GM21737 (cell line): ENCODE data around the gene NEUROD2.

Source experiments
- ATAC-seq: cut with Tn5 transposase; IDR thresholded peaks from one replicate; pipeline ENCODE4 v1.9.1; 2021; ENCODE audit warnings: mild to moderate bottlenecking, moderate library complexity; ENCODE audit not compliant: unreplicated experiment

The NEUROD2 gene

DNA sequence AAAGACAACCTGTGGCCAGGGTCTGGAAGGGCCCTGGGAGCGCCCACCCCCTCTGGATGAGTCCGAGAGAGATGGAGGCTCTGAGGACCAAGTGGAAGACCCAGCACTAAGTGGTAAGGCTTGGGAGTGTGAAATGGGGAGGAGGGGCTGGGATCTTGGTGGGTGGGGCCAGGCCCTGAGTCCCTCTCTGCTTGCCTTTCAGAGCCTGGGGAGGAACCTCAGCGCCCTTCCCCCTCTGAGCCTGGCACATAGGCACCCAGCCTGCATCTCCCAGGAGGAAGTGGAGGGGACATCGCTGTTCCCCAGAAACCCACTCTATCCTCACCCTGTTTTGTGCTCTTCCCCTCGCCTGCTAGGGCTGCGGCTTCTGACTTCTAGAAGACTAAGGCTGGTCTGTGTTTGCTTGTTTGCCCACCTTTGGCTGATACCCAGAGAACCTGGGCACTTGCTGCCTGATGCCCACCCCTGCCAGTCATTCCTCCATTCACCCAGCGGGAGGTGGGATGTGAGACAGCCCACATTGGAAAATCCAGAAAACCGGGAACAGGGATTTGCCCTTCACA lies 28.0 kb upstream of the NEUROD2 start:
- ATAC-seq: no peak

GRCh38 chr17:39634384-39634871 lies 26.7 kb upstream of the NEUROD2 start:
- no peak for ATAC-seq

GRCh38 chr17:39633570-39634183 lies 26.0 kb upstream of the NEUROD2 start:
- no peak for ATAC-seq

DNA sequence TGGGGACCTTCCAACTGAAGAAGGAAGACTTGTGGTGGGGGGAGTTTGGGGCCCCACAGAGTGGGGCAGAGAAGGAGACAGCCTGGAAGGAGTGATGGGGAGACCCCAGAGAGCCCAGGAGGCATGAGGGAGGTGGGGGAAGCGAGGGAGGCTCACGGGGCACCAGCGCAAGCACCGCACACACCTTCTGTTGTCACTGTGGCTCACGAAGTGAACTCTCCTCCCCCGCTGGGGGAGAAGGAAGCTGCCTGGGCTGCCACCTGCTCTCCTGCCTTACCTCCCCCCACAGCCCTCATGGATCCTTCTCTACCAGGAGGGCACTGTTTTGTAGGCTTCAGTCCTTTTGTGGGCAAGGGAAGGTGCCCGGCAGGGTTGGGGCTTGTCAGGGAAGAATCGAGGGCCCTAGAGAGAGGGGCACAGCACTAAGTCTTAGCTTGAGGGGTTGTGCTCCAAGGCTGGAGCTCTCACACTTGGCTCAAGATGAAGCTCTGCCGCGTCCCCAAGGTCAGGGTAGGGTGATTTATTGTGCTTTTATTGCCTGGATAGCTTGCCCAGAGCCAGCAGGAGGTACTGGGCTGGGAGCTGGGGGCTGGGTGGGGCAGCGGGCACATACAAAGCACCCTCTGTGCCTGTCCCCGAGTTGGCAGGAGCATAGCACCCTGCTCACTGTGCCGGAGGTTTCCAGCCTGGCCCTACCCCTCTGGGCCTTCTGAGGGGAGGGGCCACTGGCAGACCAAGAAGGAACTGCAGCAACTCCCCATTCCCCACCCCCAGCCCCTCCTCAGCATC lies 24.6 kb upstream of the NEUROD2 start:
- ATAC-seq: no peak

- no peak for ATAC-seq
These were observed 23.7 kb upstream of the NEUROD2 start for GRCh38 chr17:39631403-39631802.

DNA sequence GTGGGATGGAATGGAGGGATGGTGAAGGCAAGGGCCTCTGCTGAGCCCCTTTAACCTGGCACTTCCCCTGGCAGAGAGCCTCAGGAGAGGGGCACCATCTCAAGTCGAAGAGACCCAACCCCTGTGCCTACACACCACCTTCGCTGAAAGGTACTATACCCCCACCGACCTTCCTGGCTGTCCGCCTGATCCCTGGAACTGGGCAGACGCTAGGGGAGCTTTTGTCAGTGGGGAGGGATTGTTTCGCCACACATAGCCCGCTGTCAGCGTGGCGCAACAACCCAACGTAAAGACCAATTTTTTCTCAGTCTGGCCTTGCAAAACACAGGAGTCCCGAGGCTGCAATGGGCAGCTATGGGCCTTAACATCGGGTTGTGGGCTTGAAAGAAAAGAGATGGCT lies 22.2 kb upstream of the NEUROD2 start:
- ATAC-seq: no peak

GRCh38 chr17:39629494-39629880 lies 21.8 kb upstream of the NEUROD2 start:
- ATAC-seq: no peak

DNA sequence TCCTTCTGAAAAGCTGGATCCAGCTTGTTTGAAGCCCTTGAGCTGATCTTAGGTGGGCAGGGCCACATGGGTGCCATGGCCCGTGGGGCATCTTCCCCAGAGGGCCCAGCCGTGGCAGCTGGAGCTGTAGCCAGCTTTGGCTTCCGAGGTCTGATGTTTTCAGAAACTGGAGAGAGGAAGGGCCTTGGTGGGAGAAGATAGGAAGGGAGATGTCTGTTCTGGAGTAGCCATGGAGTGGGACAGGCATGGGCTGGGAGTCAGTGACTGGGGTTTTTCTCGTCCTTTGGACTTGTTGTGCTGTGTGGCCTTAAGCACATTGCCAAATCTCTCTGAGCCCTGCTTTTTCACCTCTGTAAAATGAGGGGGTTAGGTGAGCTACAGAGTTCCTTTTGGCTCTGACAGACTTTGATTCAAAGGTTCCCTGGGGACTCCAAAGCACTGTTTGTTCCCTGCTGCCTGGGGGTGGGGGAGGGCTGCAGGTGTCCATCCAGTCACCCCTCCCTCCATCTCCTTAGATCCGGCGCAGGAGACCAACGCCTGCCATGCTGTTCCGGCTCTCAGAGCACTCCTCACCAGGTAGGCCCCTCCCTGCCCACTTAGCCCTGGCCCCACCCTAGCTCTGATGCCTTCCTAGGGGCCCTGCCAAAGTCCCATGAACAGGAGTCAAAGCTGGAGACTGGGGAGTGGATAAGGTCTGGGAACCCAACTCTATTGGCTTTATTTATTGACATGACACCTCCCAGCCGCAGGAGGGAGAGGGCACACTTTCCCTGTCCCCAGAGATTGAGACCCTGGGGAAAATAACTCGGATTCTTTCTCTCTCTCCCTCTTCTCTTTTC lies 21.2 kb upstream of the NEUROD2 start:
- no peak for ATAC-seq

DNA sequence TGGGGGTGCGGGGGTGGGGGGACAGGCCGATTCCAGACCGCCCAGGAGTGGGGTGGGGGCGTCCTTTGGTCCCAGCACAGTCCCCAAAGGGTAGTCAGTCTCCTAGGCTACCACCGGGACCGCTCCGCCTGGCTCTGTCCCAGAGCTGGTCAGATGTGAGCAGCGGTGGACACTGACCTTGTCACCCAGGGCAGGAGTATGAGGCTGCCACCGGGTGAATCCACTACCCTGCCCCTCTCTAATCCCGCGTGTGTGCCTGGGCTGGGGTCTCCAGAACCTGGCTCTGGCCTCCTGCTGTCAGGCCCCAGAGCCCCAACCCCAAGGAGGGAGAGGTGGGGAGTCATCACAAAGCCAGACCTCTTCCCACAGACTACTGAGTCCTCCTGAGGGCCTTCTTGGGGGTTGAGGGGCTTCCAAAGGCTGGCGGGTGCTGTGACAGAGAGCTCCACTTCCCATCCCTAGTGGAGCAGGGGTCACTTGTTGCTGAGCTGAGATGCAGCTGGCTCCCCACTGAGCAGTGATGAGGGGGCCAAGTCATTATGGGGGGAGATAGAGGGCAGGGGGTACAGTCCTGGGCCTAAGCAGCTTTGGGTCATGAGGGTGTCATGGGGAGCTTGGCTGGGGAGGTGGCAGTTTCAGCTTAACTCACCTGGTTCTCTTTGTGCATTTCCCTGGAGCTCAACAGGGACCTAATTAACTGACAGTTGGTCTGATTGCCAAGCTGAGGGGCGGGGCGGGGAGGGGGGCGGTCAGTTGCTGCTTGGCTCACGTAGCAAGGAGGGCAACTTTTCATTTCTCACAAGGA lies 20.2 kb upstream of the NEUROD2 start:
- no peak for ATAC-seq

DNA sequence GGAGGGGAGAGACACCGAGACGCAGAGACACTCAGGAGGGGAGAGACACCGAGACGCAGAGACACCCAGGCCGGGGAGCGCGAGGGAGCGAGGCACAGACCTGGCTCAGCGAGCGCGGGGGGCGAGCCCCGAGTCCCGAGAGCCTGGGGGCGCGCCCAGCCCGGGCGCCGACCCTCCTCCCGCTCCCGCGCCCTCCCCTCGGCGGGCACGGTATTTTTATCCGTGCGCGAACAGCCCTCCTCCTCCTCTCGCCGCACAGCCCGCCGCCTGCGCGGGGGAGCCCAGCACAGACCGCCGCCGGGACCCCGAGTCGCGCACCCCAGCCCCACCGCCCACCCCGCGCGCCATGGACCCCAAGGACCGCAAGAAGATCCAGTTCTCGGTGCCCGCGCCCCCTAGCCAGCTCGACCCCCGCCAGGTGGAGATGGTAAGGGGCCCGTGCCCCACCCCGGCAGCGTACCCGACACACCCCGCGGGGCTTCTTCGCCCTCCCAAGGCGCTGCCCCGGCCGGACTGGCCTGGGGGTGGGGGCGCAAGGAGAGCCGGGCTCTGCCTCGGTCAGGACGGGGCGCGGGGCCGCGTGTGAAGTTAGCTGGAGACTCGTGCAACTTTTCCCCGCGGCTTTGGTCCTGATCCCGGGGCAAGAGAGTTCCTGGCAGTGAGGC lies 19.5 kb upstream of the NEUROD2 start:
- no peak for ATAC-seq

GRCh38 chr17:39626171-39627046 lies 18.7 kb upstream of the NEUROD2 start, which contains the start of gene PPP1R1B:
Gene PPP1R1B, plus strand, starts transcription at chr17:39626952. Its CDS starts 441 bp downstream, at chr17:39627393.
- no peak for ATAC-seq

DNA sequence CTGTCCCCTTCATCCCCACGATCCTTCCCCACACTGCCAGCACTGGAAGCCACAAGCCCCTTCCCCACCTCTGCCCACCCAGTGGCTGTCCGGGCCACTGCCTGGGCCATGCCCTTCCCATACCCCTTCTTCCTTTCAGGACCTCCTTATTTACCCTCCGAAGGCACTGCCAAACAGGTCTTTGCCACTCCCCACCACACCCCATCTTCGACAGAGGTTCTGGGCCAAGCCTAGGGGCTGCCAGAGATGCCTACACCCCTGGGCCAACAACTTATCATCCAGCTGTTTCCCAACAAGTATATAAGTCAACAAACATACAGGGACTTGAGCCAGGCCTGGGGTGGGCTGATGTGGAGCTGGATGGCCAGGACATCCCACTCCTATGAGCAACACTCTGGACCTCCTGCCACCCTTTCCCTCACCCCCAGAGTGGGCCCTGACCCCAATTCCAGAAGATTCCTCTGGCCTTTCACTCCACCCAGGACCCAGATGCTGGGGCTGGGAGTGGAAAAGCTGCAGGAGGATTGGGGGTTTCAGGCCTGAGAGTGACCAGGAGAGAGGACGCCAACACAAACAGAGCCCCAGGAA lies 17.6 kb upstream of the NEUROD2 start:
- no peak for ATAC-seq

DNA sequence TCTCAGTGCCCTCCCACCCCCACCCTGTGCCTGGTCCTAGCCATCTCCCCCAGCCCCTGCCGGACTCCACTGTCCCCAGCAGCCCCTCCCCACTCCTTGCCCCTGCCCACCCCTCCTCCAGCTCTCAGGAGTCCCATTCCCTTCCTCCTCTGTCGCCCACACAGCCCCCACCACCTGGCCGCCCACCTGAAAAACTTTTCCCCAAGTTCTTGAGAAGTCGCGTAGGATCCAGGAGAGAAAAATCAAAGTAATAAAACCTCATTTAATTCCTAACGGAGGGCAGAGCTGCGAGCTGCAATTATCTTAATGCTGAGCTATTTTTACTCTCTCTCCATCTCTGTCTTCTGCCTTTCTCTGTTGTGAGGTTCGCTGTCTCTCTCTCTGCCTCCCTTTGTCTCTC lies 16.6 kb upstream of the NEUROD2 start:
- no peak for ATAC-seq

- no peak for ATAC-seq
These were observed 15.7 kb upstream of the NEUROD2 start for GRCh38 chr17:39623356-39623950.

- ATAC-seq: peak; percentile 7
These were observed 14.8 kb upstream of the NEUROD2 start for GRCh38 chr17:39622380-39623006.

DNA sequence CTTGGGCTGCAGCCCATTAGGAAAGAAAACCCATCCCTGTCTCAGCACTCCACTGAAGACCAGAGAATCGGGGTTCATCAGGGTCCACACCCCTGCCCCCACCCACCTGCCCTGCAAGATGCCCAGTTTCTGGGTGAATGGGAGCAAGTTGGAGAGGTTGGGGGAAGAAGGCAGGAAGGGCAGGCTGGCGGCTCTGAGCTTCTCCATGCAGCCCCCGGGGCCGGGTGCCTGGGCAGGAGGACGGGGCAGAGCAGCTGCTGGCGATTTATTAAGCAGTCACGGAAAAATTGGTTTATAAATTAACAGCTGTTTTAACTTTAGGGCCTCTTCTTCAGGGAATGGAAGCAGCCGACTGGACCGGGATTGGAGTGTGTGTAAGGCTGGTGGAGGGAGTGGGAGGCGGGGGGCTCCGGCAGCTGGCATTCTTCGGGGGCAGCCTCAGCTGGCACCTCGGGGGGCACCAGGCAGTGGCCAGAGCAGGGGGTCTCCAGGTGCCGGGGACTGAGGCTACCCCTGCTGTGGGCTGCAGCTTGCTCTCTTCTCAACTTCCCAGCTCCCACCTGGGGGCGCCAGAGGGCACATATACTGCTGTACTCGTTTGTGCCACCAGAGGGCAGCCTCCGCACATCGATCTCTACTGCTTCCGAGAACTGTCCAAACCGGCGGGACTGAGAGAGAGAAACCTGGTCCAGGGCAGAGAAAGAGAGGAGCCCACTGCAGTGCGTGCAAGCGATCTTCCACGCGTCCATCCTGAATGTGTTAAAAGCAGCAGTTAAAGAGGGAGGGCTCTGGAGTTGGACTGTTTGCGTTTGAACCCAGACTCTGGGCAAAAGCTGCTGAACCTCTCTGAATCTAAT lies 14.0 kb upstream of the NEUROD2 start:
- ATAC-seq: peak; percentile 48

GRCh38 chr17:39619786-39620101 lies 12.0 kb upstream of the NEUROD2 start:
- no peak for ATAC-seq
